Astrocyte (in vitro differentiated cells and primary cell): Measurements from ENCODE around the gene EFNA5.

ENCODE experiments used
- EZH2 ChIP-seq: IDR thresholded peaks from 2 replicates; pipeline ENCODE4 v1.6.1; 2012; ENCODE audit warnings: mild to moderate bottlenecking, low read length, inconsistent platforms; ENCODE audit not compliant: insufficient read depth
- TF ChIP-seq, protein P1 (sequence below): IDR thresholded peaks from 2 replicates; pipeline ENCODE4 v1.5.1; 2011; ENCODE audit warnings: low read depth, mild to moderate bottlenecking, inconsistent platforms, low read length, moderate library complexity; ENCODE audit not compliant: insufficient read depth

DNA sequence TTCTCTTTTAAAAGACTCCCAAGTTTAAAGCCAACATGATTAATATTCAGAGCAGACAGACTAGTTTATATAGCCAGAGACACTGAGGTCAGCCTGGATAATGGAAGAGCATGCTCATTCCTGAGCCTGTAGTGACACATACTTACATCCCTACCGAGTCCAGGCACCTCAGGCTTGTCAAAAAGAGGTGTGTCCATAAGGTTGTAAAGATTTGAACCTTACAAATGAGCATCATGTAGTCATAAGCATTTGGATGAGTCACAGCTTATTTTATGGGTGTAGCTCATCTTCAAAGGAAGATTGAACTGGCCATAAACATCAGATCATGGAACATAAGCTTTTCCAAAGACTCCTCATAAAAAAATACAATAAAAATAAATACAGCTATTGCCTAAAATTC lies 333.5 kb downstream of the EFNA5 start:
- TF ChIP-seq, protein P1, sequence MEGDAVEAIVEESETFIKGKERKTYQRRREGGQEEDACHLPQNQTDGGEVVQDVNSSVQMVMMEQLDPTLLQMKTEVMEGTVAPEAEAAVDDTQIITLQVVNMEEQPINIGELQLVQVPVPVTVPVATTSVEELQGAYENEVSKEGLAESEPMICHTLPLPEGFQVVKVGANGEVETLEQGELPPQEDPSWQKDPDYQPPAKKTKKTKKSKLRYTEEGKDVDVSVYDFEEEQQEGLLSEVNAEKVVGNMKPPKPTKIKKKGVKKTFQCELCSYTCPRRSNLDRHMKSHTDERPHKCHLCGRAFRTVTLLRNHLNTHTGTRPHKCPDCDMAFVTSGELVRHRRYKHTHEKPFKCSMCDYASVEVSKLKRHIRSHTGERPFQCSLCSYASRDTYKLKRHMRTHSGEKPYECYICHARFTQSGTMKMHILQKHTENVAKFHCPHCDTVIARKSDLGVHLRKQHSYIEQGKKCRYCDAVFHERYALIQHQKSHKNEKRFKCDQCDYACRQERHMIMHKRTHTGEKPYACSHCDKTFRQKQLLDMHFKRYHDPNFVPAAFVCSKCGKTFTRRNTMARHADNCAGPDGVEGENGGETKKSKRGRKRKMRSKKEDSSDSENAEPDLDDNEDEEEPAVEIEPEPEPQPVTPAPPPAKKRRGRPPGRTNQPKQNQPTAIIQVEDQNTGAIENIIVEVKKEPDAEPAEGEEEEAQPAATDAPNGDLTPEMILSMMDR: no peak
- no peak for TF ChIP-seq EZH2
